Measurements from ENCODE around the gene PSAP. TPM values are rescaled to one million over a fixed set of nuclear protein-coding genes. Genes with fewer than 3 reads are reported as not detected.
A peak's percentile ranks its signal among the peaks of the same experiment; 100 is the strongest.

The PSAP gene
- total RNA-seq, 1 experiment from 2014 or later = 397 TPM

GRCh38 chr10:71840177-71840957 lies 10.7 kb downstream of the PSAP start:
- TF ChIP-seq MLX (CRISPR knock-in tag; IDR thresholded peaks at IDR 0.05) (no peak), CDX4 (CRISPR knock-in tag; IDR thresholded peaks at IDR 0.05; ENCODE audit: borderline replicate concordance) (no peak), PRRX2 (CRISPR knock-in tag; IDR thresholded peaks at IDR 0.05) (no peak), FOXP1 (CRISPR knock-in tag; IDR thresholded peaks at IDR 0.05; ENCODE audit: borderline replicate concordance) (no peak), ZNF425 (CRISPR knock-in tag; conservative IDR thresholded peaks at IDR 0.05) (no peak), ERG (CRISPR knock-in tag; IDR thresholded peaks at IDR 0.05) (no peak), NFE2L1 (CRISPR knock-in tag; IDR thresholded peaks at IDR 0.05) (no peak), USF1 (CRISPR knock-in tag; IDR thresholded peaks at IDR 0.05) (no peak), ZNF263 (CRISPR knock-in tag; IDR thresholded peaks at IDR 0.05; ENCODE audit: low read depth) (no peak), HMGXB4 (CRISPR knock-in tag; IDR thresholded peaks at IDR 0.05) (no peak), AFF4 (CRISPR knock-in tag; IDR thresholded peaks at IDR 0.05; ENCODE audit: borderline replicate concordance) (no peak), TCF7 (CRISPR knock-in tag; IDR thresholded peaks at IDR 0.05; ENCODE audit: low read depth) (no peak), SP1 (CRISPR knock-in tag; conservative IDR thresholded peaks at IDR 0.05) (no peak), ZNF232 (CRISPR knock-in tag; IDR thresholded peaks at IDR 0.05) (no peak), ATF3 (CRISPR knock-in tag; conservative IDR thresholded peaks at IDR 0.05) (no peak)

More at GRCh38 chr10:71840177-71840957, 10.7 kb downstream of the PSAP start:
- Mint-ChIP-seq H3K4me1 (peaks cover 67% of the 10 kb centered on the region), H3K36me3 (no peaks in the 10 kb centered on the region), H3K4me3 (no peak overlapping the region), H3K9me3 (no peaks in the 10 kb centered on the region), H3K27ac (peak overlapping the region; percentile 89), H3K27me3 (ENCODE audit: low read depth) (no peaks in the 10 kb centered on the region)
- ATAC-seq = peak; percentile 93
- POLR2A ChIA-PET = interaction anchor here (2.0 kb wide), 1 partner anchor 10 kb away, joined by 12 read pairs; the partner anchor contains the start of gene PSAP
- peak; percentile 95 for DNase-seq (ENCODE audit: low spot score)
- CTCF ChIA-PET = interaction anchor here (0.6 to 9.7 kb wide), 6 partner anchors 11 to 479 kb away, joined by 3 to 133 read pairs (median 5); partner anchors contain the start of gene PSAP
